Glutamatergic neuron (in vitro differentiated cells): Measurements from ENCODE around the gene ARHGAP11A. TPM values are rescaled to one million over a fixed set of nuclear protein-coding genes. Genes with fewer than 3 reads are reported as not detected.

ENCODE experiments used
- DNase-seq: peaks from one replicate; pipeline ENCODE4 v3.0.0; 2022
- H3K27ac Mint-ChIP-seq: one replicate; pipeline ENCODE4 v1.8.0; 2020; ENCODE audit warnings: mild to moderate bottlenecking, mixed read lengths, inconsistent platforms; ENCODE audit not compliant: unreplicated experiment
- H3K27me3 Mint-ChIP-seq: one replicate; pipeline ENCODE4 v1.8.0; 2020; ENCODE audit warnings: mild to moderate bottlenecking, moderate library complexity, mixed read lengths, inconsistent platforms; ENCODE audit not compliant: unreplicated experiment
- H3K36me3 Mint-ChIP-seq: one replicate; pipeline ENCODE4 v1.8.0; 2020; ENCODE audit warnings: mild to moderate bottlenecking, mixed read lengths, inconsistent platforms; ENCODE audit not compliant: unreplicated experiment
- H3K4me1 Mint-ChIP-seq: one replicate; pipeline ENCODE4 v1.8.0; 2020; ENCODE audit warnings: mild to moderate bottlenecking, low read depth, mixed read lengths, inconsistent platforms; ENCODE audit not compliant: unreplicated experiment
- H3K4me3 Mint-ChIP-seq: one replicate; pipeline ENCODE4 v1.8.0; 2020; ENCODE audit warnings: mild to moderate bottlenecking, mixed read lengths, inconsistent platforms; ENCODE audit not compliant: unreplicated experiment
- H3K9me3 Mint-ChIP-seq: one replicate; pipeline ENCODE4 v1.8.0; 2020; ENCODE audit warnings: mild to moderate bottlenecking, moderate library complexity, mixed read lengths, inconsistent platforms; ENCODE audit not compliant: unreplicated experiment
- CTCF ChIP-seq: fragments of 200-600 bp; sonication (generic); IDR thresholded peaks from one replicate; pipeline ENCODE4 v1.5.0; 2021; ENCODE audit not compliant: partially characterized antibody, unreplicated experiment
- total RNA-seq: library from RNA; stranded (reverse); fragmentation: NEBNext Ultra II Directional; extraction: Animal tissue kit (Norgen Biotek cat#: 25700); gene quantifications from one replicate; pipeline ENCODE4 v1.2.1, GENCODE V29; 2021; ENCODE audit not compliant: unreplicated experiment

Gene ARHGAP11A
- total RNA-seq, 1 donor from 2014 or later, result 8.9 TPM

GRCh38 chr15:32636410-32636809 lies 21.1 kb downstream of the ARHGAP11A start:
- no peak overlapping the region for H3K4me3 Mint-ChIP-seq
- H3K27ac Mint-ChIP-seq, result no peak overlapping the region
- no peaks in the 10 kb centered on the region for H3K36me3 Mint-ChIP-seq
- peaks cover 2% of the 10 kb centered on the region for H3K27me3 Mint-ChIP-seq
- H3K4me1 Mint-ChIP-seq, result peaks cover 2% of the 10 kb centered on the region
- no peaks in the 10 kb centered on the region for H3K9me3 Mint-ChIP-seq
- no peak for DNase-seq
- TF ChIP-seq CTCF, result no peak

- Mint-ChIP-seq H3K4me1 (peaks cover 5% of the 10 kb centered on the region), H3K9me3 (no peaks in the 10 kb centered on the region), H3K27me3 (peaks cover 2% of the 10 kb centered on the region), H3K27ac (no peak overlapping the region), H3K4me3 (no peak overlapping the region), H3K36me3 (no peaks in the 10 kb centered on the region)
- no peak for DNase-seq
- no peak for TF ChIP-seq CTCF
These were observed 21.7 kb downstream of the ARHGAP11A start for GRCh38 chr15:32636908-32637567.

- Mint-ChIP-seq H3K9me3 (no peaks in the 10 kb centered on the region), H3K27me3 (peaks cover 2% of the 10 kb centered on the region), H3K4me1 (peaks cover 5% of the 10 kb centered on the region), H3K4me3 (no peak overlapping the region), H3K27ac (no peak overlapping the region), H3K36me3 (no peaks in the 10 kb centered on the region)
- no peak for TF ChIP-seq CTCF
- no peak for DNase-seq
These were observed 22.4 kb downstream of the ARHGAP11A start for GRCh38 chr15:32637704-32638103.

- peak within 1 kb of the TSS; percentile 99 for H3K27ac Mint-ChIP-seq
- H3K4me3 Mint-ChIP-seq, result peak within 1 kb of the TSS; percentile 94
- H3K9me3 Mint-ChIP-seq, result no peaks in the 10 kb centered on the region
- H3K27me3 Mint-ChIP-seq, result peaks cover 2% of the 10 kb centered on the region
- H3K36me3 Mint-ChIP-seq, result no peaks in the 10 kb centered on the region
- no peak for TF ChIP-seq CTCF
- DNase-seq, result peak; percentile 78
- H3K4me1 Mint-ChIP-seq, result peaks cover 9% of the 10 kb centered on the region
These were observed 26.3 kb downstream of the ARHGAP11A start, which contains the start of gene SCG5 for GRCh38 chr15:32641517-32642059. TSS of gene SCG5 (plus strand) at chr15:32641710. CDS start at chr15:32643593, 1,883 bp downstream.
